ENCODE results near the gene TAOK3.

DNA sequence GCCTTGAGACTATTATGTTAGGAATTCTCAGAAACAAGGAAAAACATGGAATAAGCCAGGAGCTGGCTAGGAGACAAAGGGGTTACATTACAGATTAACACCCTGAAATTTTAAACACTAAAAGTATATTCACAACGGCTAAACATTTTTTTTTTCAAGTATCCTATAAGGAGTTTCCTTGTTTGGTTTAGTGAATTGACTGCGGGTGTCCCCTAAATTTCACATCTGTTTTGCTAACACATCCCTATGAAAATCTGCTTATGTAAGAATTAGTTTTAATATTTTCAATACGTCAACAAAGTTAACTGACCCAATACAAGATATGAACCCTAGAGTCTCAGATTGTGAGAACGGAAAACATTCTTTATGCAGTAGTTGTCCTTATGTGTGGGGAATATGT lies 19.0 kb downstream of the TAOK3 start:
- TF ChIP-seq, protein P1, sequence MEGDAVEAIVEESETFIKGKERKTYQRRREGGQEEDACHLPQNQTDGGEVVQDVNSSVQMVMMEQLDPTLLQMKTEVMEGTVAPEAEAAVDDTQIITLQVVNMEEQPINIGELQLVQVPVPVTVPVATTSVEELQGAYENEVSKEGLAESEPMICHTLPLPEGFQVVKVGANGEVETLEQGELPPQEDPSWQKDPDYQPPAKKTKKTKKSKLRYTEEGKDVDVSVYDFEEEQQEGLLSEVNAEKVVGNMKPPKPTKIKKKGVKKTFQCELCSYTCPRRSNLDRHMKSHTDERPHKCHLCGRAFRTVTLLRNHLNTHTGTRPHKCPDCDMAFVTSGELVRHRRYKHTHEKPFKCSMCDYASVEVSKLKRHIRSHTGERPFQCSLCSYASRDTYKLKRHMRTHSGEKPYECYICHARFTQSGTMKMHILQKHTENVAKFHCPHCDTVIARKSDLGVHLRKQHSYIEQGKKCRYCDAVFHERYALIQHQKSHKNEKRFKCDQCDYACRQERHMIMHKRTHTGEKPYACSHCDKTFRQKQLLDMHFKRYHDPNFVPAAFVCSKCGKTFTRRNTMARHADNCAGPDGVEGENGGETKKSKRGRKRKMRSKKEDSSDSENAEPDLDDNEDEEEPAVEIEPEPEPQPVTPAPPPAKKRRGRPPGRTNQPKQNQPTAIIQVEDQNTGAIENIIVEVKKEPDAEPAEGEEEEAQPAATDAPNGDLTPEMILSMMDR (IDR thresholded peaks at IDR 0.05; ENCODE audit: insufficient read depth, low read depth, low read length) = no peak
- no peak for TF ChIP-seq EZH2 (IDR thresholded peaks at IDR 0.05; ENCODE audit: insufficient read depth, low read length)

Measured in astrocyte (in vitro differentiated cells and primary cell).